Endothelial cell of umbilical vein (primary cell): ENCODE results near the gene ZC3H6.

ENCODE experiments used
- CTCF ChIP-seq, 2 donors: IDR thresholded peaks; 1 replicate in 1 of 2; 2 replicates in 1 of 2; pipeline ENCODE4 v1.5.1; 2011; ENCODE audit warnings: low read length in 2 of 2, mild to moderate bottlenecking in 2 of 2, moderate library complexity in 2 of 2, control low read depth in 1 of 2, inconsistent platforms in 1 of 2, low read depth in 1 of 2; ENCODE audit not compliant: insufficient read depth in 1 of 2; ENCODE audit errors: extremely low read depth in 1 of 2
- EZH2 ChIP-seq: IDR thresholded peaks from 2 replicates; pipeline ENCODE4 v1.6.1; 2012; ENCODE audit warnings: borderline replicate concordance, low read depth, mild to moderate bottlenecking, moderate library complexity, low read length, inconsistent platforms; ENCODE audit not compliant: severe bottlenecking
- JUN ChIP-seq: IDR thresholded peaks from 2 replicates; pipeline ENCODE4 v1.6.1; 2011; ENCODE audit warnings: borderline replicate concordance, low read depth; ENCODE audit not compliant: insufficient read length, insufficient read depth
- MAX ChIP-seq: IDR thresholded peaks from 2 replicates; pipeline ENCODE4 v1.6.1; 2011; ENCODE audit not compliant: insufficient read depth, insufficient read length
- POLR2A ChIP-seq: IDR thresholded peaks from 2 replicates; pipeline ENCODE4 v1.6.1; 2012; ENCODE audit warnings: low read depth, mild to moderate bottlenecking, control low read depth, low read length
- POLR2AphosphoS5 ChIP-seq: IDR thresholded peaks from 2 replicates; pipeline ENCODE4 v1.6.1; 2012; ENCODE audit warnings: low read depth, mild to moderate bottlenecking, control low read depth, low read length, moderate library complexity; ENCODE audit not compliant: insufficient read depth

- no peak for TF ChIP-seq CTCF (IDR thresholded peaks at IDR 0.05; ENCODE audit: extremely low read depth in 1 of 2, insufficient read depth in 1 of 2, low read depth in 1 of 2, low read length in 2 of 2)
- no peak for TF ChIP-seq POLR2A
- TF ChIP-seq EZH2 = no peak
- TF ChIP-seq POLR2AphosphoS5 = no peak
- TF ChIP-seq JUN = no peak
- no peak for TF ChIP-seq MAX
Observed at GRCh38 chr2:112229348-112229747, 46.0 kb upstream of the ZC3H6 start.
